GM12872 (cell line): ENCODE results near the gene CNN3.

Experiments
- TF ChIP-seq, protein P1 (sequence below): IDR thresholded peaks from 3 replicates; pipeline ENCODE4 v1.5.1; 2011; ENCODE audit warnings: low read depth, mild to moderate bottlenecking, low read length, moderate library complexity; ENCODE audit not compliant: insufficient read depth

Gene CNN3

DNA sequence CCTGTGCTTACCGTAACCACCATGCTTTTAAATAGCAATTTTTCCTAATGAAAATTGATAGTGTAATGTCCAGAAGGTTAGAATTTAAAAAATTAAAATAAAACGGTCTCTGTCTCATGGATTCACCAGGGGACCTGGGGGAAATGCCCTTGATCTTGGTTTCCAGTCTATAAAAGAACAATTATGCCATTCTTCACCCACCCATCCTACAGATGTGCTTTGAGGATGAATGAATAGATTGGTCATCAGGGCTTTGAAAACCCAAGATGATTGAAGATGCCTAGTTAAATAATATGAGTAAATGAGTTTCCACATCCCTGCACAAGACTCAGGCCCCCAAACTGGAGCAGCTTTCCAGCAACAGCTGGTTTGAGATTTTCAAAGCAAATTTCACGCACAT is 38.7 kb downstream of the CNN3 start:
- TF ChIP-seq, protein P1, sequence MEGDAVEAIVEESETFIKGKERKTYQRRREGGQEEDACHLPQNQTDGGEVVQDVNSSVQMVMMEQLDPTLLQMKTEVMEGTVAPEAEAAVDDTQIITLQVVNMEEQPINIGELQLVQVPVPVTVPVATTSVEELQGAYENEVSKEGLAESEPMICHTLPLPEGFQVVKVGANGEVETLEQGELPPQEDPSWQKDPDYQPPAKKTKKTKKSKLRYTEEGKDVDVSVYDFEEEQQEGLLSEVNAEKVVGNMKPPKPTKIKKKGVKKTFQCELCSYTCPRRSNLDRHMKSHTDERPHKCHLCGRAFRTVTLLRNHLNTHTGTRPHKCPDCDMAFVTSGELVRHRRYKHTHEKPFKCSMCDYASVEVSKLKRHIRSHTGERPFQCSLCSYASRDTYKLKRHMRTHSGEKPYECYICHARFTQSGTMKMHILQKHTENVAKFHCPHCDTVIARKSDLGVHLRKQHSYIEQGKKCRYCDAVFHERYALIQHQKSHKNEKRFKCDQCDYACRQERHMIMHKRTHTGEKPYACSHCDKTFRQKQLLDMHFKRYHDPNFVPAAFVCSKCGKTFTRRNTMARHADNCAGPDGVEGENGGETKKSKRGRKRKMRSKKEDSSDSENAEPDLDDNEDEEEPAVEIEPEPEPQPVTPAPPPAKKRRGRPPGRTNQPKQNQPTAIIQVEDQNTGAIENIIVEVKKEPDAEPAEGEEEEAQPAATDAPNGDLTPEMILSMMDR: no peak

DNA sequence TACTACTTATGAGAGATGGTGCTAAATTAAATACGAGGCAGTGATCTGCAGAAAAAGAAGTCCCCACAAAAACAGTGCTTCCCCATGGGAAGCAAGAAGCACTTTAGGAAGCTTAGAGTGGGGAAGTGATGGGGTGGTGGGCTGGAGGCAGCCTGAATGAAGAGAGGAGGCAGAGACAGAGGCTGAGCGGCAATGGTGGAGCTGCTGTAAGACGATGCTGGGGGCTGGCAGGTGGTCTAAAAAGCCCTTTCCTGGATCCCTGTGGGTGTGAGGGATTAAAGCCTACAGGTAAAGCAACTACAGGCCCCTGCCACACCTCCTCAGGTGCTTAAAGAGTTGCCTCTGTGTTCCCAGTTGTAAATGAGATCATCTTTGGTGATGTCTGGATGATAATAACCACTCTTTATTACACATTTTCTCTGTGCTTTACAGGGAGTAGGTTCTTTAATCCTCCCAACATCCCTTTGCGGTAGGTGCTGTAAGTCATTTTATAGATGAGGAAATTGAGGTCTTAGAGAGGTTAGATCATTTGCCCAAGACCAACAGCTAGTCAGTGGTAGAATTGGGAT is 39.2 kb downstream of the CNN3 start:
- TF ChIP-seq, protein P1: no peak

DNA sequence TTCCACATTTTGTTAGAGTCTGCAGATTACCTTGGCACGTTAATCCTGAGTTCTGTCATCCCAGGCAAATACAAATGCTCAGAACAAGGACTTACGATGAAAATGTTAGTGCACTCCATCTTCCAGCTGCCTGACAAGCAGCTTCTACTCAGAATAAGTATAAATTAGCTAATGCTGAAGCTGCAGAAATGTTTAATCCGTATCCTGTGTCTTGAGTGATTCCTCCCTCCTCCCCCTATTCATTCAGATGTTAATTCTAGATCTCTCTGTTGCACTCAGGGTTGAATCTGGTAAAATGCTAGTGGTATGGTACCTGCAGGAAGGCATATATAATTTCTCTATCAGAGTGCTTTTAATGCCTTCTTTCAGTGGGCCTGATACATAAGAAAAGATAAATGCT is 39.8 kb downstream of the CNN3 start:
- TF ChIP-seq, protein P1: no peak

DNA sequence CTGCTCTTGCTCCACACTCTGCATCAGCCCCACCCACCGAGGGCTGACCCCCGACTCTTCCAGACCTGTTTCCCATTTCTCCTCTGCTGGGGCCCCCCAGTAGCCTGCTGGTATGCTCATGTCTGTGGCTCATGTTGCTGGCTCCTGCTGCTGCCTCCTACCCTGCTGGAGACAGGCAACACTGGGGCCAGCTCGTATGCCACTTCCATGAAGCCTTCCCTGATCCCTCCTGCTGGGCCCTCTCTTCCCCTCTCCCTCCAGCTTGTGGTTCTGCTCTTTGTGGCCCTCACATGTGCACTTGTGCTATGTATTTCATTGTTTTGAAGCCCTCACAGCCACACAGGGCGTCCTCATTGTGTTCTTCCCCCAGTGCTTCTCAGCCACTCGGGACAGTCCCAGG is 40.5 kb downstream of the CNN3 start:
- TF ChIP-seq, protein P1: no peak

DNA sequence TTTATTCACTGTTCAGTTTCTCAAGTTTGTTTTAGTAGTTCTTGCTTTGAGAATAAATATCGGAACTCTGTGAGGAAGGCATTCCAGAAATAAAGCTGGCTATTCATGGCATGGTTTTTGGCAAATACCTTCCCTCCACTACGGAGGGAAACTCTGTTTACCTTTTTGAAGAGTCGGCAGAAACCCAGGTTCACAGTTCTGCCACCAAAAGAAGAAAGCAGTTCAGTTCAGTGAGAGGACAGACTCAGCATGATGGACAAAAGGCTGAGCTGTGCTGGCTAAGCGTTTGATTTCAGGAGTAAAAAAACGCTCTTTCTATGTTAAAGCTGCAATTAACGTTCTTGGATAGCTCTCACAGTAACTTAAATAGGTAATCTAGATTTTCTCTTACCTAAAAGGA is 42.4 kb downstream of the CNN3 start:
- TF ChIP-seq, protein P1: no peak

DNA sequence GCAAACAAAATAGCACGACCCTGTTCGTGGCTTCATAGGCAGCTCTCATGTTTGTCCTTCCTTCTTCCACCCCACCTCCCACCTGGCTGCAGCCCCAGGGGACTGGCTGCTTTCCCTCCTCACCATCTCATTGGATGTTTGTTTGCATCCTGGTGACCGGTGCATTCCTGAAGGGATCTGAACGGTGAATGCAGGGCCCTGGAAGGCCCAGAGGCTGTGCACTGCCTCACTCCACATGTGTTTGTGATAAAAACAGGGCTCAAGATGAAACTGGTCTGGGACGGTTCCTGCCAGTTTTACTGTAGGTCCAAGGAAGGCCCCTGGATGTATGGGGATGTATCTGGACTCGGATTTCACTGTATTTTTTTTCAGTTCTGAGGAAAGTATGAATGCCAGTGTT is 42.8 kb downstream of the CNN3 start:
- TF ChIP-seq, protein P1: no peak

DNA sequence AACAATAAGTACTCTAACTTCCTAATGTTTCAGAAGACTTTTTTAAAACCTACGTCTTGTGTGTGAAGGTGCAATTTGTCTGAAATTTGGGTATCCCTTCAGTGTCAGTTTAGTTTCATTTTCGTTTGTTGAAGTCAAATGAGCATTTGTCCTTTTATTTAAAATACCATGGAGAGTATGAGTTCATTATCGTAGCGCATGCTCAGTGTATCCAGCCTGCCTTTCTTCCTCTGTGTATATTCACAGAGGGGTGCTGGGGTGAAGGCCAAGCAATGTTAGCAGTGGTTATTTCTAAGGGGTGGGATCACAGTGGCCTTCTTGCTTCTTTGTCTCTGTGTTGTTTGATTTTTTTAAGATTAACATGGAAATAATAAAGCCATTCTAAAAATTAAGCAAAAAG is 43.2 kb downstream of the CNN3 start:
- TF ChIP-seq, protein P1: no peak
